Calu3 (cell line): Measurements from ENCODE around the gene EPB41L3. TPM values are rescaled to one million over a fixed set of nuclear protein-coding genes. Genes with fewer than 3 reads are reported as not detected.

Experiments
- BruUV-seq: library from RNA; stranded (reverse); fragments of 400-500 nt; replicated peaks from 2 replicates; lab custom pipeline; 2021; lab: Mats Ljungman, UMichigan
- CTCF ChIA-PET: fragments of 300-600 bp; sonication (Branson Sonifier 250); formaldehyde crosslinking; loops from one replicate; lab custom pipeline; 2022; ENCODE audit warnings: antibody characterized with exemption; lab: Charles Lee
- DNase-seq: peaks from one replicate; pipeline ENCODE4 v3.0.0; 2022
- H3K27ac Mint-ChIP-seq: one replicate; pipeline ENCODE4 v1.8.0; 2022; ENCODE audit warnings: mixed read lengths; ENCODE audit not compliant: unreplicated experiment
- H3K27me3 Mint-ChIP-seq: one replicate; pipeline ENCODE4 v1.8.0; 2022; ENCODE audit warnings: mixed read lengths; ENCODE audit not compliant: unreplicated experiment
- H3K36me3 Mint-ChIP-seq: one replicate; pipeline ENCODE4 v1.8.0; 2022; ENCODE audit warnings: mild to moderate bottlenecking, moderate library complexity, mixed read lengths; ENCODE audit not compliant: insufficient read depth, unreplicated experiment
- H3K4me1 Mint-ChIP-seq: one replicate; pipeline ENCODE4 v1.8.0; 2022; ENCODE audit warnings: mild to moderate bottlenecking, low read depth, mixed read lengths; ENCODE audit not compliant: unreplicated experiment
- H3K4me3 Mint-ChIP-seq: one replicate; pipeline ENCODE4 v1.8.0; 2022; ENCODE audit warnings: mild to moderate bottlenecking, low read depth, moderate library complexity, mixed read lengths; ENCODE audit not compliant: unreplicated experiment
- H3K9me3 Mint-ChIP-seq: one replicate; pipeline ENCODE4 v1.8.0; 2022; ENCODE audit warnings: low read depth, mixed read lengths; ENCODE audit not compliant: unreplicated experiment
- intact Hi-C: fragments of 100-400 bp; cut with micrococcal nuclease; formaldehyde crosslinking; loops from one replicate; pipeline ENCODE4 v1.10.0; 2022; ENCODE audit not compliant: unreplicated experiment
- total RNA-seq: library from RNA; stranded (reverse); gene quantifications from 2 replicates; pipeline ENCODE4 v1.2.3, GENCODE V29; 2022
- TF ChIP-seq, protein P1 (sequence below): fragments of 200-600 bp; IDR thresholded peaks from one replicate; pipeline ENCODE4 v1.8.0; 2022; ENCODE audit warnings: antibody characterized with exemption; ENCODE audit not compliant: unreplicated experiment

The EPB41L3 gene
- total RNA-seq, 1 experiment from 2014 or later = not detected

DNA sequence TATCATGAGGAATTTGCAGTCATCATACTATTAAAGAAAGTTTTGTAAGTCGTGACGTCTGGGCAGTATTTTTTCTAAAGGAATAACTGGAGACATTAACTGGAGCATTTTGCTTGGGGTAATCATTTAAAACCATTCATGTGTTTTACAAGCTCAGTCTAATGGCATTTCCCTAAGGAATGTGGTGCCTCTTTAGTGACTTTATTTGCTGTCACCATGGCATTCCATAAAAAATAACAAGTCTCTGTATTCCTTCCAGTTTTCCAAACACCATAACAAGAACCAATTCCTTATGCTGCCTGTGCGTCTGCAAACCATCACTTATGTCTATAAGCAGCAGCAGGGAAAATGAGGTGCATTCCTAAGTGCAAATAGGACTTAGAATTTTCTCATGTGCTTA, 82.8 kb downstream of the EPB41L3 start:
- Mint-ChIP-seq H3K27me3 (peaks cover 12% of the 10 kb centered on the region), H3K36me3 (no peaks in the 10 kb centered on the region), H3K4me3 (no peak overlapping the region), H3K27ac (no peak overlapping the region), H3K9me3 (peaks cover 3% of the 10 kb centered on the region), H3K4me1 (no peaks in the 10 kb centered on the region)
- CTCF ChIA-PET = no interaction called here
- DNase-seq = no peak
- TF ChIP-seq, protein P1, sequence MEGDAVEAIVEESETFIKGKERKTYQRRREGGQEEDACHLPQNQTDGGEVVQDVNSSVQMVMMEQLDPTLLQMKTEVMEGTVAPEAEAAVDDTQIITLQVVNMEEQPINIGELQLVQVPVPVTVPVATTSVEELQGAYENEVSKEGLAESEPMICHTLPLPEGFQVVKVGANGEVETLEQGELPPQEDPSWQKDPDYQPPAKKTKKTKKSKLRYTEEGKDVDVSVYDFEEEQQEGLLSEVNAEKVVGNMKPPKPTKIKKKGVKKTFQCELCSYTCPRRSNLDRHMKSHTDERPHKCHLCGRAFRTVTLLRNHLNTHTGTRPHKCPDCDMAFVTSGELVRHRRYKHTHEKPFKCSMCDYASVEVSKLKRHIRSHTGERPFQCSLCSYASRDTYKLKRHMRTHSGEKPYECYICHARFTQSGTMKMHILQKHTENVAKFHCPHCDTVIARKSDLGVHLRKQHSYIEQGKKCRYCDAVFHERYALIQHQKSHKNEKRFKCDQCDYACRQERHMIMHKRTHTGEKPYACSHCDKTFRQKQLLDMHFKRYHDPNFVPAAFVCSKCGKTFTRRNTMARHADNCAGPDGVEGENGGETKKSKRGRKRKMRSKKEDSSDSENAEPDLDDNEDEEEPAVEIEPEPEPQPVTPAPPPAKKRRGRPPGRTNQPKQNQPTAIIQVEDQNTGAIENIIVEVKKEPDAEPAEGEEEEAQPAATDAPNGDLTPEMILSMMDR = no peak
- intact Hi-C loops = no loop called here
- BruUV-seq = no TSS peak

DNA sequence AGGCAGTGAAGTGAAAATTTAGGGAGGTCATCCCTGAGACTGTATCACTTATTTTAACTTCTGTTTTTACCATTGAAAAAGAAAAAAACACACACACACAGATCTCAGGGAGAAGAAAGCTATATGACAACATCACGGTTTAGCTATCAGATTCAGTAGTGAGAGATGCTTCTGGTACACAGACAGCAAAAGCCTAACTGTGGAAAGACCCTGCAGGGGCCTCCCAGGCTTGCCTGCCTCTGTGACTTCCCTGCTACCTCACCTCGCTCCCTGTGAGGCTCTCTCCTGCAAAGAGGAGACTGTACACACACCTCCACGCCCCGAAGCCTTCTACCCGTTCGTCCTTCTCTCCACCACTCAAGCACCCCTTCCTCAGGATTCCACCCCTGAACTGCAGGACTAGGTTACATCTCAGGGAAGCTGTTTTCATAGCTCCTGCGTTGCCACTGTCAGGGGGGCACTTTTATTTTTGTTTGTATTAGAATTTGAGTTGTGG, 86.3 kb downstream of the EPB41L3 start:
- no peak for DNase-seq
- Mint-ChIP-seq H3K4me1 (no peaks in the 10 kb centered on the region), H3K9me3 (no peaks in the 10 kb centered on the region), H3K27ac (no peak overlapping the region), H3K4me3 (no peak overlapping the region), H3K27me3 (peaks cover 12% of the 10 kb centered on the region), H3K36me3 (no peaks in the 10 kb centered on the region)
- CTCF ChIA-PET = no interaction called here
- intact Hi-C loops = no loop called here
- no TSS peak for BruUV-seq
- TF ChIP-seq, protein P1 = no peak

DNA sequence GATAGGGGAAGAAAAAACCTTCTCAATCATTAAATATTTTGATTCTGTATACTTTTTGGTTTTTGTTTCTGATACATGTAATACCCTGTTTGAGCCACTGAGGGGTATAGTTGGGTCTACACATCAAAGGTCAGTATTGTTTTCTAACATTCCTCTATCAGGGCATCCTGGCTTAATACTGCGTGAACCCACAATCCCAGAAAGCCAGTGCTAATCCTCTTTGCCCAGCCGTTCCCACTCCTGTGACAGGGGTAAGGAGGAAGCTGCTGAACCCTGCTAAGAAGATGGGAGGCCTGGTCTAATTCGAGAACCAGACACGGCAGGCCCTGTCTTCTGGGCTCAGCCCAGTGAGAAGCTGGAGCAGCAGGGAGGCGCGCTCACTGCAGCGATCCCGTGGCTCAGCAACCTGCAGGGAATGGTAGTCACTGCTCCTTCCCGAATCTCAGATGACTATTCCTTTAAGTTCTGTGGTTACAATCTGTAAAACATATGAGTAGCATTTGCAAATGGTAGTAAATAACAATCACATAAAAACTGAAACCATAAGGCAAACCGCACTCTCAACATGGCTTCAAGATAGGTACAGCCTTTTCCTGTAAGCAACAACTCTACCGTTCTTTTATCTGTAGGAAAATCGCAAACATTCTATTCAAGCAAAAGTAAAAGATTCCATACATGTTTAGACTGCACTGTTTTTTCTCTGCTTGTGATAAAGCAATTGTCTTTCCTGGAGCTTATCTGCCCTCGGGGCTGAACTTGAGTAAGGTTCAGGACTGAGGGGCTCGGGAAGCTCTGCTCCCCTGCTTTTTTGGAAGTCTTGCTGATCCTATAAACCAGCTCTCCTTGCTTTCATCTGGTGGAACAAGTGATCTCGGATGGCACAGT, 87.0 kb downstream of the EPB41L3 start:
- Mint-ChIP-seq H3K9me3 (no peaks in the 10 kb centered on the region), H3K4me1 (no peaks in the 10 kb centered on the region), H3K36me3 (no peaks in the 10 kb centered on the region), H3K4me3 (no peak overlapping the region), H3K27ac (no peak overlapping the region), H3K27me3 (peaks cover 12% of the 10 kb centered on the region)
- TF ChIP-seq, protein P1 = no peak
- DNase-seq = no peak
- intact Hi-C loops = no loop called here
- BruUV-seq = no TSS peak
- CTCF ChIA-PET = no interaction called here

DNA sequence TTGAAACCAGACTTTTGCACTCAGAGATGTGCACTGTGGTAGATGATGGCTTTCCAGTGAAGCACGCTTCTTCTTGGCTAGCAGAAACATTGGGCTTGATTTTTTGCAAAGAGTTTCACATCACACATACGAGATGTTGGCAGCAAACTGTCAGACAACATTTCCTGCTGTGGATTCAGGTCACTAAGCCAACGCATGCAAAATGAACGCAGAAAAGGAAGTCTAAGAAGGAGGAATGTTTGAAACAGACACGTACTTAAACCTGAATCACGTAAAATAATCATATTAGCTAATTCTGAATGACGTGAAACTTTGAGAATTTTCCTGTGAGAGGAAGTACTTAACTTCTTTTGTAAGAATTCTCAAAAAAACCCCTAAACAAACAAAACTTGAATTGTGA, 88.1 kb downstream of the EPB41L3 start:
- no peaks in the 10 kb centered on the region for H3K36me3 Mint-ChIP-seq
- CTCF ChIA-PET = no interaction called here
- H3K4me3 Mint-ChIP-seq = no peak overlapping the region
- no peak for DNase-seq
- intact Hi-C loops = no loop called here
- peaks cover 12% of the 10 kb centered on the region for H3K27me3 Mint-ChIP-seq
- H3K4me1 Mint-ChIP-seq = no peaks in the 10 kb centered on the region
- peaks cover 2% of the 10 kb centered on the region for H3K9me3 Mint-ChIP-seq
- TF ChIP-seq, protein P1 = no peak
- no peak overlapping the region for H3K27ac Mint-ChIP-seq
- BruUV-seq = no TSS peak
